ENCODE data around the gene AMOTL1. TPM values are rescaled to one million over a fixed set of nuclear protein-coding genes. Genes with fewer than 3 reads are reported as not detected.

The AMOTL1 gene
- total RNA-seq, 2 donors from 2014 or later = 56.7 to 59.5 TPM

GRCh38 chr11:94885133-94885532 lies 117.0 kb downstream of the AMOTL1 start:
- Histone ChIP-seq H3K27ac (no peak overlapping the region), H3K4me1 (no peaks in the 10 kb centered on the region), H3K4me3 (no peak overlapping the region), H3K27me3 (no peaks in the 10 kb centered on the region), H3K9me3 (no peaks in the 10 kb centered on the region), H3K36me3 (peaks cover 4% of the 10 kb centered on the region)
- TF ChIP-seq CTCF (IDR thresholded peaks at IDR 0.05) = no peak
- DNase-seq (ENCODE audit: low spot score) = no peak

GRCh38 chr11:94885581-94885980 lies 117.4 kb downstream of the AMOTL1 start:
- Histone ChIP-seq H3K4me3 (no peak overlapping the region), H3K27ac (no peak overlapping the region), H3K4me1 (no peaks in the 10 kb centered on the region), H3K27me3 (no peaks in the 10 kb centered on the region), H3K36me3 (peaks cover 4% of the 10 kb centered on the region), H3K9me3 (no peaks in the 10 kb centered on the region)
- no peak for DNase-seq (ENCODE audit: low spot score)
- no peak for TF ChIP-seq CTCF (IDR thresholded peaks at IDR 0.05)

- no peak overlapping the region for H3K4me3 ChIP-seq
- peaks cover 2% of the 10 kb centered on the region for H3K36me3 ChIP-seq
- H3K9me3 ChIP-seq = peaks cover 0 to 11% of the 10 kb centered on the region in 2 donors
- DNase-seq (ENCODE audit: low spot score) = no peak
- no peak overlapping the region for H3K27ac ChIP-seq
- no peaks in the 10 kb centered on the region for H3K4me1 ChIP-seq
- no peaks in the 10 kb centered on the region for H3K27me3 ChIP-seq
- no peak for TF ChIP-seq CTCF (IDR thresholded peaks at IDR 0.05)
Measured at GRCh38 chr11:94888204-94888603, 120.0 kb downstream of the AMOTL1 start.

GRCh38 chr11:94895451-94895850 lies 127.3 kb downstream of the AMOTL1 start:
- Histone ChIP-seq H3K36me3 (no peaks in the 10 kb centered on the region), H3K4me3 (no peak overlapping the region), H3K27me3 (no peaks in the 10 kb centered on the region), H3K27ac (no peak overlapping the region), H3K4me1 (no peaks in the 10 kb centered on the region), H3K9me3 (peaks cover 0 to 30% of the 10 kb centered on the region in 2 donors)
- no peak for TF ChIP-seq CTCF (IDR thresholded peaks at IDR 0.05)
- DNase-seq (ENCODE audit: low spot score) = no peak

GRCh38 chr11:94895971-94896370 lies 127.8 kb downstream of the AMOTL1 start:
- Histone ChIP-seq H3K4me1 (no peaks in the 10 kb centered on the region), H3K27me3 (no peaks in the 10 kb centered on the region), H3K27ac (no peak overlapping the region), H3K4me3 (no peak overlapping the region), H3K36me3 (no peaks in the 10 kb centered on the region), H3K9me3 (peaks cover 0 to 30% of the 10 kb centered on the region in 2 donors)
- peak; percentile 54 for DNase-seq (ENCODE audit: low spot score)
- no peak for TF ChIP-seq CTCF (IDR thresholded peaks at IDR 0.05)

- Histone ChIP-seq H3K27me3 (no peaks in the 10 kb centered on the region), H3K9me3 (peaks cover 0 to 28% of the 10 kb centered on the region in 2 donors), H3K27ac (no peak overlapping the region), H3K4me1 (no peaks in the 10 kb centered on the region), H3K4me3 (no peak overlapping the region), H3K36me3 (no peaks in the 10 kb centered on the region)
- peak; percentile 82 to 93 for TF ChIP-seq CTCF (IDR thresholded peaks at IDR 0.05)
- peak; percentile 61 for DNase-seq (ENCODE audit: low spot score)
Measured at GRCh38 chr11:94897330-94897768, 129.2 kb downstream of the AMOTL1 start.

All from right atrium auricular region (tissue), 2 donors.